ENCODE measurements around the gene BAIAP2L1.

GRCh38 chr7:98280296-98280695, 120.6 kb downstream of the BAIAP2L1 start:
- TF ChIP-seq, protein P1, sequence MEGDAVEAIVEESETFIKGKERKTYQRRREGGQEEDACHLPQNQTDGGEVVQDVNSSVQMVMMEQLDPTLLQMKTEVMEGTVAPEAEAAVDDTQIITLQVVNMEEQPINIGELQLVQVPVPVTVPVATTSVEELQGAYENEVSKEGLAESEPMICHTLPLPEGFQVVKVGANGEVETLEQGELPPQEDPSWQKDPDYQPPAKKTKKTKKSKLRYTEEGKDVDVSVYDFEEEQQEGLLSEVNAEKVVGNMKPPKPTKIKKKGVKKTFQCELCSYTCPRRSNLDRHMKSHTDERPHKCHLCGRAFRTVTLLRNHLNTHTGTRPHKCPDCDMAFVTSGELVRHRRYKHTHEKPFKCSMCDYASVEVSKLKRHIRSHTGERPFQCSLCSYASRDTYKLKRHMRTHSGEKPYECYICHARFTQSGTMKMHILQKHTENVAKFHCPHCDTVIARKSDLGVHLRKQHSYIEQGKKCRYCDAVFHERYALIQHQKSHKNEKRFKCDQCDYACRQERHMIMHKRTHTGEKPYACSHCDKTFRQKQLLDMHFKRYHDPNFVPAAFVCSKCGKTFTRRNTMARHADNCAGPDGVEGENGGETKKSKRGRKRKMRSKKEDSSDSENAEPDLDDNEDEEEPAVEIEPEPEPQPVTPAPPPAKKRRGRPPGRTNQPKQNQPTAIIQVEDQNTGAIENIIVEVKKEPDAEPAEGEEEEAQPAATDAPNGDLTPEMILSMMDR (optimal IDR thresholded peaks at IDR 0.05 in 1 of 3, IDR thresholded peaks at IDR 0.05 in 1 of 3, conservative IDR thresholded peaks at IDR 0.05 in 1 of 3; ENCODE audit: extremely low read depth in 1 of 3, insufficient read depth in 2 of 3, low read length in 3 of 3), result no peak
- TF ChIP-seq EZH2 (IDR thresholded peaks at IDR 0.05; ENCODE audit: low read length), result no peak

Data from keratinocyte (primary cell).